ENCODE data around the gene NT5DC4.

Gene NT5DC4

GRCh38 chr2:112724591-112725525, 4.0 kb downstream of the NT5DC4 start:
- no peak for DNase-seq

- DNase-seq = no peak
Measured at GRCh38 chr2:112725545-112726457, 5.0 kb downstream of the NT5DC4 start.

DNA sequence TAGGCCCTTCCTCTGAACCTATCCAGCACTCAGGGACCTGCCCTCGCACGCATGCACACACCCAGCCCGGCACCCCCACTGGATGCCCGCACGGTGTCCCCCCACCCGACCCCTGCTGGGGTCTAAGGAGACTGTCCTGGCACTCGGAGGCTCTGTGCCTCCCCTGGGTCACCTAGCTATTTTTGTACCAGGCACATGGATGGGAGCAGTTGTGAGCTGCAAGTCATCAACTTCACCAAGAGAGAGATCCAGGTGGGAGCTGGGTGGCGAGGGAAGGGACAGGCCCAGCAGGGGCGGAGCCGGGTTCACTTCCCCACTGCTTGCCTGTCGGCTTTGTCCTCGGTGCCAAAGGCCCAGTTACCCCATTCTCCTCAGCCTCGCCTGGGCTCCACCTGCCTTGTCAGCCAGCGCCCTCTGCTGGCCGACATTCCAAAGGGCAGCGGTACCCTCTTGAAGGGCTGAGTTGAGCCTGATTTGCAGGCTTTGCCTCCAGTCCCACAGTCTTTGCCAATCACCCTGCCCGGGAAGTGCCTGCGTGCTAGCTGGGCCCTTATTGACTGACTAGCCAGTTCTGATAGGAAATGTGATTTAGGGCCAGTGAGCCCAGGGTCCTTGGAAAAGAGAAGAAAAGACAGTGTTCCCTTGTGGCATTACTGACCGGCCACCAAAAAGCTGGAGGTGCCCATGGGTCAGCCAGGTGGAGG, 5.8 kb downstream of the NT5DC4 start:
- DNase-seq = peak; percentile 88

DNA sequence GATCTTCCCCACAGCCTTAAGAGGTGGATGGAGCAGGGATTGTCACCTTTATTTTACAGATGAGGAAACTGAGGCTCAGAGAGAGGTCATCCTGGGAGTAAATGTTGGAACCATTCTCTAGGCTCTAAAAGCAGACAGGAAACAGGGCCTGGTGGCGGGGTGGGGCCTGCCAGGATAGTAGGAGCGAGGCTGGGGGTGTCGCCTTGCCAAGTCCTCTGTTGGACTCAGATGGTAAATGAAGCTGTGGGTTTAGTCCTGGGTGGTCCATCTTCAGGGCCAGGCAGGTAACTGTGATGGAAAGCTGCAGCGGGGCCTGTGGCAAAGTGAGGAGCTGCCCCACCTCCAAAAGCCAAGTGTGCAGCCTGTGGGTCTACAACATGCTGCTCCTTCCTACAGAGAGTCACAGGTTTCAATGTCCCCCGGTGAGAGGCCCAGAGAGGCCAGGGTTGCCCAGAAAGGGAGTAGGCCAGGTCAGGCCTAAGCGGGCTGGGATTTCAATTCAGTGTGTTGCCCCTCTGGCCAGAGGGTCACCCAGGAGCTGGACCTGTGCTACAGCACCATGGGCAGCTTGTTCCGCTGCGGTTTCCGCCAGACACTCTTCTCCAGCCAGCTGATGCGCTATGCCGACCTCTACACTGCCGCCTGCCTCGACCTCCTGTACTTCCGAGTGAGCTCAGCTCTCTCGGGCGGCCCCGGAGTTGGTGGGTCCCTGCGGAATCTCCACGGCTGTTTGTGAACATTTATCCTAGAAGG, 6.6 kb downstream of the NT5DC4 start:
- DNase-seq = no peak

DNA sequence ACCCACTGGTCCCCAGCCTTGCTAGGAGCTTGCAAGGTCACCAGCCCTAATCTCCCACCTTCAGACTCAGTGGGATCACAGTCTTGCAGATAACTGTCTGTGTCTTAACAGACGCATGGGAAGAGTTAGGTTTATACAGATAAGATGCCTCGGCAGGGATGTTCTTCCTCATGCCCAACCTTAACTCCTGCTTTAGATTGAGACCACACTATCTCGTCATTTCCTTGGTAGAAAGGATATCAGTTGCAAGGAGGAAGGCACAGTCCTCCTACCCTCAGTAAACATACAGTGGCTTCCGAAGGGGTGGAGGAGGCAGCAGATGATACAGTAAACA, 7.2 kb downstream of the NT5DC4 start:
- no peak for DNase-seq

GRCh38 chr2:112728378-112729175, 7.8 kb downstream of the NT5DC4 start:
- no peak for DNase-seq

- no peak for DNase-seq
Measured at GRCh38 chr2:112730216-112730615, 9.4 kb downstream of the NT5DC4 start.

GRCh38 chr2:112730791-112731190, 10.0 kb downstream of the NT5DC4 start:
- DNase-seq = no peak

- DNase-seq = no peak
Measured at GRCh38 chr2:112731479-112731878, 10.7 kb downstream of the NT5DC4 start.

DNA sequence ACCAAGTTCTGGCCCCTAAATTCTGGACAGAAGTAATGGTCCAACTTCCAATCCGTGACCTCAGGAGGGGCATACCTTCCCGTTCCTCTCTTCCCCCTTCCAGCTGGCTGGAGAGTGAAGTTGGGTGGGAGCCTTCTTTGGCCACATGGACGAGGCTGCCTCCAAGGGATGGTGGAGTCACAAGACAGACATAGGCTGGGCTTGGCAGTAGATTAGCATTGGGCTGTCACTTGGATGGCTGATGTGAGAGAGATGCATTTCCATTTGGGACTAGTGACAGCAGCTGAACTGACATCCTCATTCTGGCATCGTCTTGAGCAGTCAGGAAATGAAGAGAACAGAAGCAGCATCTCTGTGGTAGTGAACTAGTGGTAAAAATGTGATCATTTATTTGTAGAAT, 12.6 kb downstream of the NT5DC4 start:
- DNase-seq = no peak

- no peak for DNase-seq
Measured at GRCh38 chr2:112733871-112734270, 13.1 kb downstream of the NT5DC4 start.

DNA sequence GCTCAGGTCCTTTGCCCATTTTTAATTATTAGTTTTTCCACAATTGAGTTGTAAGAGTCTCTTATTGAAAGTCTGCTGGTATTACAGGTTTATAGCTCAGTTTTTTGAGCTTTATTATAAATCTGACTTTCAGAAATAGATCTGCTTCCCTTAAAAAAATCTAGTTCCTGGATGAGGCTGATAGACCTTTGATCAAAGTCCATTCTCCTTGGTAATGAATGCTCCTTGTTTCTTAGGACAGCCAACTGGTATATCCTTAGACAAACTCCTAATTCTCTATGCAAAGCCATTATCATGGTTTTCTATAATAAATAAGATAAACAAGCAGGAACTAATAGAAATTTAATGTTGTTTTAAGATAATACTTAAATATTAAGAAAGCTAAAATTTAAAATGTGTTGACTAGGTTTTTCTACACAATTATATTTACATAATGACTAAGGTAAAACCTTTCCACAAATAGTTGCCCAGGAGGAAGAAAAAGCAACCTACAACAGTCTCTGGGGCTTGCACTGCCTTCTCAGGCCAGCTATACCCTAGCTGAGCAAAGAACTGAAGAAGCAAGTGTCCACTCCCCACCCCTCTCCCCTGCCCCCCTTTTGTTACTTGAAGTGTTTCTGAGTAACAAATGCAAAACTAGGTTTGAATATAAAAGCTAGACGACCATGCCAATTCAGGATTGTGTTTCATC, 16.9 kb downstream of the NT5DC4 start:
- DNase-seq = no peak

- DNase-seq = no peak
Measured at GRCh38 chr2:112740527-112740926, 19.7 kb downstream of the NT5DC4 start.

- peak; percentile 79 for DNase-seq
Measured at GRCh38 chr2:112749755-112750559, 29.1 kb downstream of the NT5DC4 start.

- DNase-seq = no peak
Measured at GRCh38 chr2:112750560-112750843, 29.7 kb downstream of the NT5DC4 start.

DNA sequence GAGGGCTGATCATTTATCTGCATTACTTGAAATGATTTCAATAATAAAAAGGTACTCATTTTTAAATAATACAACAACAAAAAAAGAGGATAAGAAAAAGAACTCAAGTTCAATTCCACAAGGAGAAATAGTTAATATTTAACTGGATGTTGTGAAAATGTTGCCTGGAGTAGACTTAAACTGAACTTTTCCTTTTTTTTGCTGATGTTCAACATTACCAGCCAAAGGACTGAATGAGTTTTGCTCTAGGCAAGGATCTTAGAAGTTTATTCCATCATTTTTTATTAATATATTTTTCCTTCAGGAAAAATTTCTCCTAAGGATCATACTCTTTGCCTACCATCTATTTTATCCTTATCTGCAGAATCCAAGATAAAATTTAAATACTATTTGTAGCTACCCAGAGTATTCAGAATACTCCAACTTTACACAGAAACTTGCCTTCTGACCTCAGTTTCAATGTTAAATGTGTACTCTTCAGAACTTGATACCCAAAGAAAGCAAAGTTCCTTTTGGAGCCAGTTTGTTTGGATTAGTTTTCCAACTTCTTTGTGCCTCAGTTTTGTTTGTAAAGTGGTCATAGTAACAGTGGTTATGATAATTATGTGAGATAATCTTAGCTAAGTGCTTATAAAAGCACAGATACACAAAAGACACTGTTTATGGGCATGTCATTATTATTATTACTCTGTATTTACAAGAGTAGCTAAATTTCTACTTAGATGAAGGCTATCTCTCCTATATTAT, 30.8 kb downstream of the NT5DC4 start:
- DNase-seq = no peak

- no peak for DNase-seq
Measured at GRCh38 chr2:112752667-112753066, 31.8 kb downstream of the NT5DC4 start.

DNA sequence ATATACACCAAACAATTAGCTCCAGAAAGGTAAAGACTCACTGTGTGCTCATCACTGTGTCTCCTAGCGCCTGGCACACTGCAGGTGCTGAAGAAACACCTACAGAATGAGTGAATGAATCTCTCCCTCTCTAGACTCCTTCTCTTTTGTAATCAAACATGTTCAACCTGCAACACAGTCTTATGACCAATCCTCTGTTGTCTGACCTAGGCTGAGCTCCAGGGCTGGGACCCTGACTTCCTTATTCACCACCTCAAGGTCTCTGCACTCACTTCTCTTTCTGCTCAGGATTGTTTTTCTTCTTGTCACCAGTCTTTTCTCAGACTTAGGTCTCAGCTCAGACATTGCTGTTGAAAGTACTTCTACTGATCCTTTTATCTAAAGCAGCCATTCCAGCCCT, 33.7 kb downstream of the NT5DC4 start:
- DNase-seq = no peak

- no peak for DNase-seq
Measured at GRCh38 chr2:112755444-112755843, 34.6 kb downstream of the NT5DC4 start.

DNA sequence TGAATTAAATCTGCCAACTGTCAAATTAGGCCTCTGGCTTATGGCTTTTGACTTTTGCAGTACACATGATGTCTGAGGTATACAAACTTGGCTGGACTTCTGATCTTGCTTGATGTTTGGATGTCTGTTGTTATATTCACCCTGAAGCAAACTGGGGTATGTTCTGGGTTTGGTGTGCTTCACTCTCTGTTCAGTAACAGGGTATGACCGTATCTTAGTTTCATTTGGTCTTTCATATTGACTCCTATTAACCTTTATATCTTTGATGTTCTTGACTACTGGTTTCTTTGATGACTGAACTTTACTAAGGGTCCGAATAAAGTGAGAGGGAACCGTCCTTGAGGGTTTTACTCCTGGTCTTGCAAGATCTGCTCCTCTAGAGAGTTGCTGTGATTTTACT, 35.4 kb downstream of the NT5DC4 start:
- DNase-seq = no peak

Data from activated T-cell treated with anti-CD3 and anti-CD28 coated beads, Interleukin-2, amount 50 U/mL, for 1 hour (primary cell).